Measurements from ENCODE around the gene PEX11A. TPM values are rescaled to one million over a fixed set of nuclear protein-coding genes. Genes with fewer than 3 reads are reported as not detected.

Gene PEX11A
- total RNA-seq, 2 donors from 2014 or later, result 11.6 to 14.8 TPM

DNA sequence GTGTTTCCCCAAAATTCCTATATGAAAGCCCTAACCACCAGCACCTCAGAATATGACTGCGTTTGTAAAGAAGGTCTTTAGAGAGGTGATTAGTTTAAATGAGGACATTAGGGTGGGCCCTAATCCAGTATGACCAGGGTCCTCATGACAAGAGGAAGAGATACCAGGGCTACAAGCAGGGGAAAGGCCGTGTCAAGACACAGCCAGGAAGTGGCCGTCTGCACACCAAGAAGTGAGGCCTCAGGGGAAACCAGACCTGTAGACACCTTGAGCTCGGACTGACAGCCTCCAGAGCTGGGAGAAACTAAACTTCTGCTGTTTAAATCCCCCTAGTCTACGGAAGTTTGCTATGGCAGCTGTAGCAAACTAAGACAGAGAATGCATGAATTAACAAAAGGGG, 49.5 kb downstream of the PEX11A start:
- Histone ChIP-seq H3K9me3 (no peaks in the 10 kb centered on the region), H3K27me3 (no peaks in the 10 kb centered on the region), H3K4me3 (no peak overlapping the region), H3K36me3 (no peaks in the 10 kb centered on the region), H3K27ac (no peak overlapping the region), H3K4me1 (no peaks in the 10 kb centered on the region)
- DNase-seq (ENCODE audit: low spot score), result no peak
- TF ChIP-seq, protein P1, sequence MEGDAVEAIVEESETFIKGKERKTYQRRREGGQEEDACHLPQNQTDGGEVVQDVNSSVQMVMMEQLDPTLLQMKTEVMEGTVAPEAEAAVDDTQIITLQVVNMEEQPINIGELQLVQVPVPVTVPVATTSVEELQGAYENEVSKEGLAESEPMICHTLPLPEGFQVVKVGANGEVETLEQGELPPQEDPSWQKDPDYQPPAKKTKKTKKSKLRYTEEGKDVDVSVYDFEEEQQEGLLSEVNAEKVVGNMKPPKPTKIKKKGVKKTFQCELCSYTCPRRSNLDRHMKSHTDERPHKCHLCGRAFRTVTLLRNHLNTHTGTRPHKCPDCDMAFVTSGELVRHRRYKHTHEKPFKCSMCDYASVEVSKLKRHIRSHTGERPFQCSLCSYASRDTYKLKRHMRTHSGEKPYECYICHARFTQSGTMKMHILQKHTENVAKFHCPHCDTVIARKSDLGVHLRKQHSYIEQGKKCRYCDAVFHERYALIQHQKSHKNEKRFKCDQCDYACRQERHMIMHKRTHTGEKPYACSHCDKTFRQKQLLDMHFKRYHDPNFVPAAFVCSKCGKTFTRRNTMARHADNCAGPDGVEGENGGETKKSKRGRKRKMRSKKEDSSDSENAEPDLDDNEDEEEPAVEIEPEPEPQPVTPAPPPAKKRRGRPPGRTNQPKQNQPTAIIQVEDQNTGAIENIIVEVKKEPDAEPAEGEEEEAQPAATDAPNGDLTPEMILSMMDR (IDR thresholded peaks at IDR 0.05), result no peak

DNA sequence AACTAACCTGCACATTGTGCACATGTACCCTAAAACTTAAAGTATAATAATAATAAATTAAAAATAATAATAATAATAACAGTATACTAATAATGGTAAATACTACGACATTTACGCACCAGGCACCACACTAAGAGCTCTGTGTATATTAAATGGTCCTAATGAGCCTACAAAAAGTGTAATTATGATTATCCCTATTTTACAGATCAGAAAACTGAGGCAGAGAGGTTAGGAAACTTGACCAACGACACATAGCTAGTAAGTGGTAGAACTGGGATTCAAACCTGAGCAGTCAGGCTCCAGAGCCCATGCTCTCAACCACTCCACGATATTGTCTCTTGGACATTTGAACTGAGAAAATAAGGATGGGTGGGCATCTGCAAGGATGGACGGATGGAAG, 50.3 kb downstream of the PEX11A start:
- no peak overlapping the region for H3K4me3 ChIP-seq
- no peaks in the 10 kb centered on the region for H3K9me3 ChIP-seq
- H3K4me1 ChIP-seq, result no peaks in the 10 kb centered on the region
- H3K27me3 ChIP-seq, result no peaks in the 10 kb centered on the region
- TF ChIP-seq, protein P1 (IDR thresholded peaks at IDR 0.05), result no peak
- no peak for DNase-seq (ENCODE audit: low spot score)
- H3K36me3 ChIP-seq, result no peaks in the 10 kb centered on the region
- H3K27ac ChIP-seq, result no peak overlapping the region

DNA sequence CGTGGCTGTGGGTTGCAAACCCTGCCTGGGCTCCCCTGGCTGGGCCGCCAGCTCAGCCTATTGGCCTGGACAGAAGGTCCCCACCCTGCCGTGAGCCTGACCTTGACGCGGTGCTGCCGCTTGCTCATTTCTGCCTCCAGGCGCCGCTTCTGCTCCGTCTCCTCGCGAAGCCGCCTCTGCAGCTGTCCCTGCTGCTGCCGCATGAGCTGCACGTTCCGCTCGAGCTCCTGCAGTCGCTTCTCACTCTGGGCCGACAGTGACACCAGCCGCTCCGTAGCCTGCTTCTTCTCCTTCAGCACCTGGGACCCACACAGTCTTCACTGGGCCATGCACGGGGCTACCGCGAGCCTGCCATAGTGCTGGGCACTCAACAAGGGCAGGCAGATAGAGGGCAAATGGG, 57.0 kb downstream of the PEX11A start:
- no peak overlapping the region for H3K27ac ChIP-seq
- H3K36me3 ChIP-seq, result peaks cover 37% of the 10 kb centered on the region
- TF ChIP-seq, protein P1 (IDR thresholded peaks at IDR 0.05), result no peak
- no peak overlapping the region for H3K4me3 ChIP-seq
- DNase-seq (ENCODE audit: low spot score), result peak; percentile 54
- no peaks in the 10 kb centered on the region for H3K4me1 ChIP-seq
- H3K9me3 ChIP-seq, result no peaks in the 10 kb centered on the region
- no peaks in the 10 kb centered on the region for H3K27me3 ChIP-seq

DNA sequence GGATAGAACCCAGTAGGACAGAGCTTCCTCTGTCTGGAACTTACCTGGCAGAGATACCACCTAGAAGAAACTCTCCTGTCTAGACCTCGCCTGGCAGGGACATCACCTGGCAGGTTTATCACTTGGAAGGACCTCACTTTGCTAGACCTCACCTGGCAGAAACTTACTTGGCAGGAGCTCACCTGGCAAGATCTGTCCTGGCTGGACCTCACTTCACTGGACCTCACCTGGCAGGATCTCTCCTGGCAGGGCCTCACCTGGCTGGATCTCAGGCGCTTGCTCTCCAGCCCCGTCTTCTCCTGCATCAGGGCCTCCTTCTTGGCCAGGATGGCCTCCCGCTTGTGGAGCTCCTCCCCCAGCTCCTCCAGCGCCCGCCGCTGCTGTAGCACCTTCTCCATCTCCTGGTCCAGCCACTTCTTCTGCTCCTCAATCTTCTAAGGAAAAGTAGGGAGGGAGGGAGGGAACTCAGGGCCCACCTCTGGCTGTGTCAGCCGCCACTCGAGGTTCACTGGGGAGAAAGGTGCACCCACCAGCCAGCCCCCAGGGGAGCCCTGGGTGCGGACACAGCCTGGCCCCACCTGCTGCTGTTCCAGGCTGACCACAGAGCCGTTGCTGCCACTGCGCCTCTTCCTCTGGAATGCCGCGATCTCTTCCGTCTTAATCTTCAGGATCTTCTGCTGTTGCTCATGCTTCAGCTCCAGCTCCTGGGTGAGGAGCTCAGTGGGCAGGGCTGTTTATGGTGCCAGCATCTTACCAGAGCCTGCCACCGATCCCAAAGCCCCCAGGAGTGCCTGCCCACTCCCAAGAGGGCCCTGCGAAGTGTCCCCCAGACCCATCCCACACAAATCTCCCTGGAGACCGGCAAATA, 57.8 kb downstream of the PEX11A start:
- DNase-seq (ENCODE audit: low spot score), result peak; percentile 40

DNA sequence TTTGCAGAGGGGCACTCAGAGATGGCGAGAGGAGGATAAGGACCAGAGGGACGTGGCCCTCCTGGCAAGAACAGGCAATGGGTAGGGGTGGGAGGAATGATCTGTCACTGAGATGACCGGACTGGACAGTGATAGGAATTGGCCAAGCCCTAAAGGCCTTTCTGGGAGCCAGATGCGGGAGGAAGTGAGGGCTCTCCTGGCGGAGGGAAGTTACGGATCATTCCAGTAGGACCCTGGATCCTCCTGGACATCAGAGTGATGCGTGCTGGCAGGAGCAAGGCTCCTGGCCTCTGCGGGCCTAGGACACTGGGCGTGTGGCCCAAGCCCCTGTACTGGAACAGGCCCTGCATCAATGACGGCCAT, 58.7 kb downstream of the PEX11A start:
- DNase-seq (ENCODE audit: low spot score), result peak; percentile 43
- Histone ChIP-seq H3K36me3 (peaks cover 49% of the 10 kb centered on the region), H3K4me1 (no peaks in the 10 kb centered on the region), H3K4me3 (no peak overlapping the region), H3K9me3 (no peaks in the 10 kb centered on the region), H3K27me3 (no peaks in the 10 kb centered on the region), H3K27ac (no peak overlapping the region)
- TF ChIP-seq, protein P1 (IDR thresholded peaks at IDR 0.05), result no peak

More for the DNA sequence above, 57.8 kb downstream of the PEX11A start:
- no peaks in the 10 kb centered on the region for H3K9me3 ChIP-seq
- no peak overlapping the region for H3K27ac ChIP-seq
- no peak overlapping the region for H3K4me3 ChIP-seq
- no peaks in the 10 kb centered on the region for H3K27me3 ChIP-seq
- H3K4me1 ChIP-seq, result no peaks in the 10 kb centered on the region
- peaks cover 45% of the 10 kb centered on the region for H3K36me3 ChIP-seq
- TF ChIP-seq, protein P1 (IDR thresholded peaks at IDR 0.05), result no peak

Other genes with a start within 250 kb of the PEX11A start
- gene RHCG, start 194.2 kb downstream of the PEX11A start, total RNA-seq, result under 1 TPM; 0.37 to 0.43 TPM
- gene TICRR, start 115.3 kb downstream of the PEX11A start, total RNA-seq, result not detected
- gene KIF7, start 35.3 kb downstream of the PEX11A start, total RNA-seq, result 1 to 10 TPM; 2.9 to 7.6 TPM
- 10 to 100 TPM in 1 of 2 donors, 1 to 10 TPM in 1; 3.6 to 22.6 TPM for gene PLIN1, start 11.4 kb downstream of the PEX11A start, total RNA-seq
- under 1 TPM in 1 of 2 donors, not detected in 1; 0.20 TPM for gene WDR93, start 57 bp upstream of the PEX11A start, total RNA-seq
- 1 to 10 TPM; 2.3 to 2.4 TPM for gene MESP1, start 60.5 kb upstream of the PEX11A start, total RNA-seq
- gene MESP2, start 85.6 kb upstream of the PEX11A start, total RNA-seq, result not detected
- gene ANPEP, start 124.1 kb upstream of the PEX11A start, total RNA-seq, result 10 to 100 TPM in 1 of 2 donors, 1 to 10 TPM in 1; 8.1 to 22.7 TPM
- 10 to 100 TPM; 42.1 to 65.9 TPM for gene AP3S2, start 203.2 kb upstream of the PEX11A start, total RNA-seq
- 10 to 100 TPM in 1 of 2 donors, 1 to 10 TPM in 1; 8.3 to 11.8 TPM for gene ARPIN, start 222.2 kb upstream of the PEX11A start, total RNA-seq

Measured in right atrium auricular region (tissue), 2 donors.